HG03565 (cell line): Measurements from ENCODE around the gene DIP2C.
"Not testable (repeated sequence)": the region's sequence is repeated elsewhere in the genome, so short reads cannot be mapped to it uniquely, and the experiment has no call there.

ENCODE experiments used
- ATAC-seq: cut with Tn5 transposase; IDR thresholded peaks from one replicate; pipeline ENCODE4 v1.9.1; 2021; ENCODE audit warnings: mild to moderate bottlenecking, moderate library complexity; ENCODE audit not compliant: unreplicated experiment

DIP2C gene

DNA sequence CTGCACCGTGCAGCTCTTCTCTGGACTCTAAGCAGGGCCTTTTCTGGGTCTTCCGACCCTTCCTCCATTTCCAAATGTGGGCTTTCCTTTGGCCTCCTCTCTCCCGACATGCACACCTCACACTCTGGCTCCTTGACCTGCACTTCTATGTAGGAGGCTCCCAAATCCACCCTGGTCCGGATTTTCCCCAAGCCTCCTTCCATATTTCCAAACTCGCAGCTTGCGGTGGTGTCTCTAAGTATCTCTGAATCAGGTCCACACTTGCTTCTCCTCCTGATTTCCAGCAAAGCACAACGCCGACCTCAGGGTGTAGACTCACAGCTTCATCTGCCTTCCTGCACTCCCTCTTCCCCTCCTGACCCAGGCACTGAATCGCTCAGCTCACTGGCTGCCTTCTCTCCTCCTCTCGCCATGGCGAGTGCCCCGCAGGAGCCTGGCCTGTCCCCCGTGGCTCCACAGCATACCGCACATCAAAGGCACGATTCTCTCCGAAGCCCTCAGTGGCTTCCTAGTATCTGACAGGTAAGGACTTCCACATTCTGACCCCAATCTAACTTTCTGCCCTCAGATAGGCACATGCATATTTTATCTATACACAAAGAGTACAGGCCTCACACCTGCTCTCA, 27.8 kb downstream of the DIP2C start:
- ATAC-seq, result no peak

DNA sequence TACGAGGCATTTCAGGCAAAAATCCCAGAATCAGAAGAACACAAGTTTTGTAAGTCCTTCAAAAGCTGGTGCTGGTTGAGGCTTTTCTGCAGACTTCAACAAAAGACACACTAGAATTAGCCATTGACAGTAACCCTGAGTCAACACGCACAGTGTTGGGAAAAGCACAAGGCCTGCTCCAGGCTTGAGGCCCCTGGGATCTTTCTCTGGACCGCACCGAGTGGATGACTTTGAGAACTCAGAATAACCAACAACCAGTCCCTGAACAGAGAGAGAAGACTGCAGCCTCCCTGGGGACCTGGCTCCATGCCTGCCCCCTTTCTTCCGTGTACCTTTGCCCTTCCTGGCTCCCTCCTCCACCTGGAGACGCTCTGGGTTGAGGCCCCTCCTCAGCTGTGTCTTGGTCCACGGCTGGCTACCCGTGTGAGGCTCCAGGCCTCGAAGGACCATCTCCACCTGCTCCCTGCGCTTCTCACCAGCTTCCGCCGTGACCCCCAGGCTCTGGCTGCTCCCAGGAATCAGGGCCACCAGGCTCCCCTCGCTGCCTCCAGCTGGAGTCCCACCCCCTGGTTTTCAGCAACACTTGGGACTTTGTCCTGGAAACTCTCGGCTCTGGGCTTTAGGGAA, 28.4 kb downstream of the DIP2C start:
- no peak for ATAC-seq

DNA sequence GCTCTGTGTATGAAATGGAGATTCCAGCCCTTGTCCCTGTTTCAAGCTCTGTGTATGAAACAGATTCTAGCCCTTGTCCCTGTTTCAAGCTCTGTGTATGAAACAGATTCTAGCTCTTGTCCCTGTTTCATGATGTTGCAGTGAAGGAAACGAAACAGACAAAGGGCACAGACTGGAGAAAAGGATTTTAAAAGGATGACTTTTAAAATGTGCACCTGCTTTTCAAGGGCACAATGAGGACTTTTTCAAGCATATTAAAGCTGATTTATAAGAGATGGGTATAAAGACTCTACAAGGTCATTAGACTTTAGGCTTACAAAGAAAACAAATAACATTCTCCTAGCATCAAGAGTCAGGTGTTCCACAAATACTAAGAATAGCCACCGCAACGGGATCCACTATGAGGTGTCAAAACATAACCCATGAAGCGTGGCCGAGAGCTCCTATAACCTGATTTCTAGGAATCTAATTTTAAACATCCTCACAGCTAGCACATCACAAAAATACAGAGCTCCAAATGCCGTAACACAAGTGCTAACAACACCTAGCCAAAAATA, 29.0 kb downstream of the DIP2C start:
- ATAC-seq, result no peak

DNA sequence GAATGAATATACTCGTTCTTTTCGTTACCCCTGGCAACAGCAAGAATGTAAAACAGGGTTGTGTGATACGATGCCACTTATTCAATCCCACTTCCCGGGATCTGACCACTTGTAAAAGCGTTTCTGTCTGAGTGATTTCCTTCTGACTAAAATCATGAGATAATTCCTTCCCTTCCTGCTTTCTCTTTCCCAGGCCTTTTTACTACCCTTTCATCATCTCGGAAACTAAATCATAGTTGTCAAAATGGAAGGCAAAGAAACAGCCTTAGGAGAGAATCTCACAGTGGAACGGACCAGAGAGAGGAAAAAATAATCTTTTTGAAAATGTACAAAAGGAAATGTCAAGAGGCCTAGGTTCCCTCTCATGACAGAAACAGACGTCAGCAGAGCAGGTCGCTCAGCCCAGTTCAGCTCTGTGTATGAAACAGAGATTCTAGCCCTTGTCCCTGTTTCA, 29.8 kb downstream of the DIP2C start:
- ATAC-seq, result no peak

DNA sequence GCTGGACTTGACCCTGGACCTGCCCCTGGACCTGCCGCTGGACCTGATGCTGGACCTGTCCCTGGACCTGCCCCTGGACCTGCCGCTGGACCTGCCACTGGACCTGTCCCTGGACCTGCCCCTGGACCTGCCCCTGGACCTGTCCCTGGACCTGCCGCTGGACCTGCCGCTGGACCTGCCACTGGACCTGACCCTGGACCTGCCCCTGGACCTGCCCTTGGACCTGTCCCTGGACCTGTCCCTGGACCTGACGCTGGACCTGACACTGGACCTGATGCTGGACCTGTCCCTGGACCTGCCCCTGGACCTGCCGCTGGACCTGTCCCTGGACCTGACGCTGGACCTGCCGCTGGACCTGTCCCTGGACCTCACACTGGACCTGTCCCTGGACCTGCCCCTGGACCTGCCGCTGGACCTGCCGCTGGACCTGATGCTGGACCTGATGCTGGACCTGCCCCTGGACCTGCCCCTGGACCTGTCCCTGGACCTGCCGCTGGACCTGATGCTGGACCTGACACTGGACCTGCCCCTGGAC, 31.6 kb downstream of the DIP2C start:
- ATAC-seq, result not testable (repeated sequence)

DNA sequence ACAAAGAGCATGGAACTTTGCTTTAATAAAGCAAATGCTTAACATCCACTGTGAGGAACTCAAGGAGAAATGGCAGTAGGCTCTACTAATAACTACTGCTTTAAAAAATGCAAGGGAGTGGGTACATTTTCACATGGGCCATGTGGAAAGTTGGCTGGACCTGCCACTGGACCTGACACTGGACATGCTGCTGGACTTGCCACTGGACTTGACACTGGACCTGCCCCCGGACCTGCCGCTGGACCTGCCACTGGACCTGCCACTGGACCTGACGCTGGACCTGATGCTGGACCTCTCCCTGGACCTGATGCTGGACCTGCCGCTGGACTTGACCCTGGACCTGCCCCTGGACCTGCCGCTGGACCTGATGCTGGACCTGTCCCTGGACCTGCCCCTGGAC, 32.6 kb downstream of the DIP2C start:
- no peak for ATAC-seq

DNA sequence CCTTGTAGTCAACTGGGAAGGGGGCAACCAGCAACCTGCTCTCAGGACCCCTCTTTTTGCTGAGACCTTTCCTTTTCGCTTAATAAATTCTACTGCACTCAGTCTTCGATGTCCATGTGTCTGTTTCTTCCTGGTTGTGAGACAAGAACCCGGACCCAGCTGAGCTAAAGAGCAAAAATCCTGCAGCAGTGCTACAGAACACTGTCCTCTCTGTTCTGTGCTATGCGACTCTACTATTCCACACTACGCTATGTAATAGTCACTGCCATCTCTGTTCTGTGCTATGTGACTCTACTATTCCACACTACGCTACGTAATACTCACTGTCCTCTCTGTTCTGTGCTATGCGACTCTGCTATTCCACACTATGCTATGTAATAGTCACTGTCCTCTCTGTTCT, 34.3 kb downstream of the DIP2C start:
- ATAC-seq, result no peak

DNA sequence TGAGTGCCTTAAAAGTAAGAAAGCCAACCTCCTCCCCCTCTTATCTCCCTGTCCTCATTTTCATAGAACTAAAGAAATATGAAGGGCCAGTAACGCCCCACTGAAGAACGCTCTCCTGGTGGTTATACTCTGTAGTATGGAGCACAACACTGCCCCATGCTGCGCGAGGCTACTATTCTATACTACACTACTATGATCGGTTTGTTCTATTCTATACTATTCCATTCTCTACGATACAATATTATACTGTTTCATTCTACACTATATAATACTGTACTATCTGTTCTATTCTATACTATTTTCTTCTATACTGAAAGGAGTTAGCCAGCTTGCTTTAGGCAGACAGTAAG, 34.8 kb downstream of the DIP2C start:
- ATAC-seq, result no peak

DNA sequence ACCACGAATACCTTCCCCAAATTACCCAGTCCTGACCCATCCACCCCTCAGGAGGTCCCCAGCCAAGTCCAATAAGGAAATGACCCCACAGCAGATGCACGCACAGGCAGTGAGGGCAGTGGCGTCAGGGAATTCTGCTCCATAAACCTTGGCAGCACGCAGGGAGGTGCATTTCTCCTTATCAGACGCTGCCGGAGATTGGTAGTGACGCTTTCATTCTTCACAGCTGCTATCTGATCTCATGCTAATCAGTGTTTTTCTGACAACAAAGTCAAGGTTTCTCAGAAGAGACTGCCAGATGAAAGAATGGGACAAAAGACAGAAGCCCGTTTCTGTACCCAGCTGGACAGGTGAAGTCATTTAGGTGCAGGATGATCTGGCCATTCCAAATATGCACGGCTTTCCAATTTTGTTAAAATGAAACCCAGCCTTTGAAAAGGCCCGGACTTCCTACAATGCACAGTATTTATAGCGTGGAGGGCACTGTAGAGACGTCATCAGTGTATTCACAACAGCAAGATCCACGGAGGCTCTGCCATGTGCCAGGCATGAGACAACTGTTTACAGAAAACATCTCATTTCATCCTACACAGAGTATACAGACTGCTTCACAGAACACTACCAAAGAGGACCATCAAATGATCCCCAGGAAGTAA, 35.3 kb downstream of the DIP2C start:
- no peak for ATAC-seq

DNA sequence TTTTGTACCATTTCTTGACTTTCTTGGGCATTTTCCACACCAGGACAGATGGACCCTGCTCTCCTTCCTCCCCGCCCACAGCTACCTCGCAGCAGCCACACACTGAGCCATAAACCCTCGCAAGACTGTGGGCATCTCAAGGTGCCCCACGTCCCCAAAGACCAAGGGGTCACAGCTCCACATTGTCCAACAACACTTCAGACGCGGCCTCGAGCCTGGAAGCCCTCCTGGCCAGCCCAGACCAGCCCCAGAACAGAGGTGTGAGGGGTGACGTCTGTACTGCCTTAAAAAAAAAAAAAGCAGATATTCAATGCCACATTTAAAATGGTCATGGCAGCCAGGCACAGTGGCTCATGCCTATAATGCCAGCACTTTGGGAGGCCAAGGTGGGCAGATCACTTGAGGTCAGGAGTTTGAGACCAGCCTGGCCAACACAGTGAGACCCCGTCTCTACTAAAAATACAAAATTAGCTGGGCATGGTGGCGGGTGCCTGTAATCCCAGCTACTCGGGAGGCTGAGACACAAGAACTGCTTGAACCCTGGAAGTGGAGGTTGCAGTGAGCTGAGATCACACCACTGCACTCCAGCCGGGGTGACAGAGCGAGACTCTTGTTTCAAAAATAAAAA, 36.5 kb downstream of the DIP2C start:
- not testable (repeated sequence) for ATAC-seq

DNA sequence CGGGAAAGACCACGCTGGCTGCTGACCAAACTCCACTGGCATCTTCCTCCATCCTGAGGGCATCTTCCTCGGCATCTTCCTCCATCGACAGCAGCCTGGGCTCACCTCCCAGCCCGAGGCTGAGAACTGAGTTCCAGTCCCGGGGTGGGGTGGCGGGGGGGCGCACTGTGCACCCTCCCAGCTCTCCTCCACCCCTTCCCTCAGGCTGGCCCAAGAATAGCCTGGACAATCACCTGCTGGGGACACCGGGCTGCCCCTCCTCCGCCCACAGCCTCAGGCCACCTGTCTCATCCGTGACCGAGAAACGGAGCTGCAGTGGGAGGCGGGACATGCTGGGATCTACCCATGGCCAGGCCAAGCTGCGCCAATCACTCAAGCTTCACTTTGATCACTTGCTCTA, 37.2 kb downstream of the DIP2C start:
- ATAC-seq, result no peak

DNA sequence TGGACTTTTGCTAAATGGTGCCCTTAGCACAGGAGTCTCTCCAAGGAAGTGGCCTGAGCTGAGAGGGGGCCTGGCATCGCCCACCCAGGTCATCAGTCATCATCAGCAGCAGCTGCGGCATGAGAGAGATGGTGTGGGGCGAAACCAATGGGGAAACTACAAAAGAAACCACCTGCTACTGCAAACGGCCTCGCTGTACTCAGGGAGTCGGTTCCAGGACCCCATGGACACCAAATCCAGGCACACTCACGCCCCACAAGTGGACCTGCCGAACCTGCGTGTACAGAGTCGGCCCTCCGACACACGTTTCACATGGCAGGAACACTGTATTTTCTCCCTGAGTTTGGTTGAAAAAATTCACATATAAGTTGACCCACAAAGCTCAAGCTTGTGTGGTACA, 37.8 kb downstream of the DIP2C start:
- no peak for ATAC-seq

DNA sequence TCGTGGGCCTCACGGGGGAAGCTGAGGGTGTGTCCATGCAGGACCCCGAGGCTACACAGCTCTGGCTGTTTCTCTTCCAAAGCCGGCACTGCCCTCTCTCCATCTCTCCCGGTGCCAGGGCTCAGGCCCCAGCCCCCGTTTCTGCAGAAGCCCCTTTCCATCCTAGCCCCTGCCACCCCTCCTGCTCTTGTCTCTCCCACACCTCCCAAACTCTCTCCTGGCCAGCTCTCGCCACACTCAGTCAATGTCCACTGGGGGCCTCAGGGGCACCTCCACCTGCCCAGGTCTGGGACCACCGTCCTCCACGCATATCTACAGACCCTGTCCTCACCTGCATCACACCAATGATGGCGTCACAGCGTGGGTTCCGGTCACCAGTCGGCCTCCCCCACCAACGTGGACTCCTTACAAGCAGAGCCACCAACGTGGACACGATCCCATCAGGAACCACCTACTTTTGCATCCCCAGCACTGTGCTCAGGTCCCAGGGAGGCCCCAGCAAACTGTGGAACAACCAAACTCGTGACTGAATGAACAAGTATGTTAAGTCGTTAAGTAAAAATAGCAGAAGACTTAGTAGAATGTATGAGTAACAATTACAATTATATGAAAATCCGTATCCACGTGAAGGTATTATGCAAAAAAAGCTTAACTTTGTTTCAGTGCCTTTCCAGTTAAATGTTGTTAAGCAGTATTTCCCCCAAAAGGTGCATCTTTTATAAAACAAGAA, 38.4 kb downstream of the DIP2C start:
- no peak for ATAC-seq

DNA sequence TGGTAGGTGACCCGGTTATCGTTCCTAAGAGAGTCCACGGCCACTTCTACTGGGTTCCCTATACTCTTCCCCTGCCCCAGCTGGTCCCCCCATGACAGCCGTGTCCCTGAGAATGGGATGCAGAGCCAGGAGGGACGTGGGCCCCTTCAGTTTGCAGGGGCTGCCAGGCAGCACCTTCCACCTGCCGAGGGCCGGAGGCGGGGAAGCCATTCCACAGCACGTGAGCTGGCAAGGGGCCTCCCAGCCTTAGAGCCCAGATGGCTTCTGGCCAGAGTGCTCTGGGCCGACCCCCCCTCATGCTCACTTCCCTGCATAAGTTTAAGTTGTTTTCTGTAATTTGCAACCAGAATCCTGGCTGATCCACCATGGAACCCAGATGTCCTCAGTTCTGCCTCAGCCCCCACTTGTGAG, 39.0 kb downstream of the DIP2C start:
- no peak for ATAC-seq

DNA sequence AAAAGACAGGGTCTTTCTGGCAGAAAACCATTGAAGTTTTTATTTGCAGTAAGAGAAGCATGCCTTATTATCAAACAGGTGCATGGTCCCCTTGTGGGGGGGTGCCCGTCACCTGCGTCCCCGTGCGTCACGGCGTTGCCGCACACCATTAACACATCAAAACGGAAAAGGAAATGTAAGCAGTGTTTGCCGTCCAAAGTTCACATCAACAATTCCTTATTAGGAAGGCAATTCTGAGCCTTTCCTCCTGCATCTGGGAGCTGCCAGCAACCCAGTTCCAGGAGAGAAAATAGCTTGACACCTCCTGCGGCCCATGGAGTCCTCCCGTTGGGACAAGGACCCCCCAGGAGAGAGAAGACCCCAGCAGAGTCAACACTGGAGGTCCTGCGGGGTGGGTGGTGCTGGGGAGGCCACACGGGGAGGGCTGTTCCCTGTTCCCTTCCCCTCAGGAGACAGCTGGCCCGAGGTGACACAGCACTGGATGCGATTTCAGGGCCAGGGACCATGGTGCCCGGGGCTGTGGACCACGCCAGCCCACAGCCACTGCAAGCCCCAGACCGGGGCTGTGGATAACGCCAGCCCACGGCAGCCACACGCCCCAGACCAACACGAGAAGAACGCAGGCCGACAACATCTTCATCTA, 39.5 kb downstream of the DIP2C start:
- ATAC-seq, result no peak

DNA sequence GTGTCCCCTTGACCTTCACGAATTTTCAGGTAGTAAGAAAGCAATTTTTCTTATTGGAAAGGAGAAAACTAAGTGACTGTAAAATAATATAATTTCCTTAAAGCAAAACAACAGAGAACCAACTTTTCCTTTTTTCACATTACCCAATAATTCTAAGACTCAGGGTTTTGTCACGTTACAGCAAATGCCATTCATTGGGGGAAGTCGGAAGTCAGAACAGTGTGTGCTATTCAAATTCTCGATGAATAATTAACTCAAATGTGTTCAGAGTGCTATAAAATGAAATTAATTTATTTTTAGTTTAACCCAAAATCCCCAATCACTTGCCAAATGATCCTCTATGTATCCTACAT, 40.0 kb downstream of the DIP2C start:
- ATAC-seq, result no peak

DNA sequence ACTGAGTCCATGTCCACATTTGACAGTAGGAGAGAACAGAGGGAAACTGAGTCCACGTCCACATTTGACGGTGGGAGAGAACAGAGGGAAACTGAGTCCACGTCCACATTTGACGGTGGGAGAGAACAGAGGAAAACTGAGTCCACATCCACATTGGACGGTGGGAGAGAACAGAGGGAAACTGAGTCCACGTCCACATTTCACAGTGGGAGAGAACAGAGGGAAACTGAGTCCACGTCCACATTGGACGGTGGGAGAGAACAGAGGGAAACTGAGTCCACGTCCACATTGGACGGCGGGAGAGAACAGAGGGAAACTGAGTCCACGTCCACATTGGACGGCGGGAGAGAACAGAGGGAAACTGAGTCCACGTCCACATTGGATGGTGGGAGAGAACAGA, 42.4 kb downstream of the DIP2C start:
- not testable (repeated sequence) for ATAC-seq

DNA sequence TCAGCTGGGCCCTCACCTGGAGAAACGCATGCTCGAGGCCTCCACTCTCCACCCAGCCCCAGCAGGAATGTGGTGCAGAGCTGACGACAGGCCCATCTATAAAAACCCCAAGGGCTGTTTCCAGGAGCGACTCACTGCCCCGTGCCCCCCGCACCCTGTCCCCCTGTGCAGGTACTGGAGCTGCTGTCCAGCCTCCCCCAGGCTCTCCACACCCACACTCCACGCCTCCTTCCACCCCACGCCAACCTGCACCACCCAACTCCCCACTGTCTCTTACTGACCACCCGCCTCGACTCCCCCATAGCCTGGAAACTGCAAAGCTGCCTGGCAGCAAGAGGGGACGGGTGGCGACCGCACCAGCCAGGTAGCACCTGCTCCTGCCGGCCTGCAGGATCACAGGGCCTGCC, 43.3 kb downstream of the DIP2C start:
- no peak for ATAC-seq

DNA sequence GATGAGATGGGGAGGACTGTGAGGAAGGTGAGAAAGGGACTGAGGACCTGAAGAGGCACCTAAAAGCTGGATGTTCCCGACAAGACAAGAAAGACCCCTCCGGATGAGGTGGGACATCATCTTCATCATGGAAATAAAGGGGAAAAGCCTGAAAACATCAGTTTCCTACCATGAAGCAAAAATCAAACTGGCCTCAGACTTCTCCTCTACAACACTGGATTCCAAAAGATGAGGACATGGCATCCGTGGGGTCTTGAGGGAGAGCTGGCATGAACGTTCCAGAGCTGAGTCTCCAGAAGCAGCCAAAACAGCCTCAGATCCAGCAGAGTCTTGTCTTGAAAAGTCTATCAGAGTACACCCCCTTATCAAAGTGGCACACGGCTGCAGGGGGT, 44.5 kb downstream of the DIP2C start:
- ATAC-seq, result no peak
